Karpas-422 (cell line): ENCODE results near the gene DDN. TPM values are rescaled to one million over a fixed set of nuclear protein-coding genes. Genes with fewer than 3 reads are reported as not detected.

Experiments
- DNase-seq: peaks from one replicate; pipeline ENCODE4 v3.0.0-alpha.2; 2015
- H2AFZ ChIP-seq: fragments of 200-600 bp; sonication (generic); 2 replicates; pipeline ENCODE4 v1.6.1; 2014; ENCODE audit warnings: antibody characterized with exemption, low read length, mixed read lengths
- H3K27ac ChIP-seq: fragments of 200-600 bp; sonication (generic); 2 replicates; pipeline ENCODE4 v1.5.1; 2014; ENCODE audit warnings: mild to moderate bottlenecking, low read length, moderate library complexity
- H3K27me3 ChIP-seq: fragments of 200-600 bp; sonication (generic); 2 replicates; pipeline ENCODE4 v1.6.1; 2014; ENCODE audit warnings: low read length, mixed read lengths
- H3K36me3 ChIP-seq: fragments of 200-600 bp; sonication (generic); 2 replicates; pipeline ENCODE4 v1.6.1; 2014; ENCODE audit warnings: low read length, mixed read lengths; ENCODE audit not compliant: insufficient read depth
- H3K4me1 ChIP-seq: fragments of 200-600 bp; sonication (generic); 2 replicates; pipeline ENCODE4 v1.6.1; 2014; ENCODE audit warnings: mild to moderate bottlenecking, low read length, mixed read lengths
- H3K4me2 ChIP-seq: fragments of 200-600 bp; sonication (generic); 2 replicates; pipeline ENCODE4 v1.6.1; 2014; ENCODE audit warnings: low read length, low read depth, mild to moderate bottlenecking; ENCODE audit not compliant: poor library complexity, severe bottlenecking
- H3K4me3 ChIP-seq: fragments of 200-600 bp; sonication (generic); 2 replicates; pipeline ENCODE4 v1.5.1; 2014; ENCODE audit warnings: mild to moderate bottlenecking, antibody characterized with exemption, low read length, mixed read lengths
- H3K79me2 ChIP-seq: fragments of 200-600 bp; sonication (generic); 2 replicates; pipeline ENCODE4 v1.6.1; 2014; ENCODE audit warnings: mild to moderate bottlenecking, low read length, mixed read lengths
- H3K9ac ChIP-seq: fragments of 200-600 bp; sonication (generic); 2 replicates; pipeline ENCODE4 v1.6.0; 2014; ENCODE audit warnings: low read length
- H3K9me2 ChIP-seq: fragments of 200-600 bp; sonication (generic), shearing (Covaris generic); replicated peaks from 2 replicates; pipeline ENCODE4 v1.6.0; 2014; ENCODE audit warnings: mild to moderate bottlenecking, low read length, moderate library complexity; ENCODE audit not compliant: insufficient read depth
- H3K9me3 ChIP-seq: fragments of 300-700, 200-600 bp; sonication (generic); 2 replicates; pipeline ENCODE4 v1.6.1; 2014; ENCODE audit warnings: low read length, mixed read lengths
- H4K20me1 ChIP-seq: fragments of 200-600 bp; sonication (generic); 2 replicates; pipeline ENCODE4 v1.6.1; 2014; ENCODE audit warnings: mild to moderate bottlenecking, antibody characterized with exemption, low read length, low read depth; ENCODE audit not compliant: insufficient read depth
- total RNA-seq: library from RNA; depleted of rRNA; stranded (reverse); fragments of >200 nt; shearing (Covaris generic); gene quantifications from 2 replicates; pipeline ENCODE4 v1.2.3, GENCODE V29; 2014; ENCODE audit warnings: low replicate concordance

The DDN gene
- total RNA-seq, 1 experiment from 2014 or later: 9.6 TPM

DNA sequence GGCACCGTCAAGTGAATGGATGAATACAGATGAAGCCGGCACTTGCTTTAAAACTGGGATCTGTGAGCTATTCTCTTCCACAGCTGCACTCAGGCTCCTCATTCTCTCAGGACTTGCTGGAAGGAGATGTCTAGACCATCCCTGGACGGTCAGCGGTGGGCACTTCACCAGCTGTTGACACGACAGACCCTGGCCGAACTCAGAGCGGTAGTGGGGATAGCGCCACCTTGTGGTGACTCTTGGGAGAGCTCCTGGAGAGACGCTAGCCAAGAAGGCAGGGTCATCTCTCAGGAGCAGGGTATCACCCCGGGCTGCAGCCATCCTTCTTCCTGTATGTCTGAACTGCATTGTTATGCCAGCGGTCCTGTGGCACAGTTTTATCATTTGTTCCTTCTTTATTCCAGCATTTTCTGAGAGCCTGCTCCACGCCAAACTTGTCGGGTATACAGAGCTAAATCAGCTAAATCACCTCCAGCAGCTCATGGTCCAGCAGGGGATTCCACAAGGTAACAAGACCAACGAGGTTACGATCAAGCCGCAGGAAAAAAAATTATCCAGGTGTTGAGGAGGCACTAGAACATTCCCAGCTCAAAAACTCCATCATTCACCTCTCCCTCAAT lies 11.0 kb downstream of the DDN start:
- peak; percentile 87 for DNase-seq
- H3K36me3 ChIP-seq: no peaks in the 10 kb centered on the region
- no peak overlapping the region for H3K4me2 ChIP-seq
- H3K9ac ChIP-seq: no peak overlapping the region
- H3K4me1 ChIP-seq: peaks cover 13% of the 10 kb centered on the region
- H3K9me2 ChIP-seq: no peaks in the 10 kb centered on the region
- no peaks in the 10 kb centered on the region for H3K9me3 ChIP-seq
- no peaks in the 10 kb centered on the region for H3K79me2 ChIP-seq
- H2AFZ ChIP-seq: no peak overlapping the region
- no peak overlapping the region for H3K4me3 ChIP-seq
- no peaks in the 10 kb centered on the region for H4K20me1 ChIP-seq
- H3K27me3 ChIP-seq: no peaks in the 10 kb centered on the region
- no peak overlapping the region for H3K27ac ChIP-seq

DNA sequence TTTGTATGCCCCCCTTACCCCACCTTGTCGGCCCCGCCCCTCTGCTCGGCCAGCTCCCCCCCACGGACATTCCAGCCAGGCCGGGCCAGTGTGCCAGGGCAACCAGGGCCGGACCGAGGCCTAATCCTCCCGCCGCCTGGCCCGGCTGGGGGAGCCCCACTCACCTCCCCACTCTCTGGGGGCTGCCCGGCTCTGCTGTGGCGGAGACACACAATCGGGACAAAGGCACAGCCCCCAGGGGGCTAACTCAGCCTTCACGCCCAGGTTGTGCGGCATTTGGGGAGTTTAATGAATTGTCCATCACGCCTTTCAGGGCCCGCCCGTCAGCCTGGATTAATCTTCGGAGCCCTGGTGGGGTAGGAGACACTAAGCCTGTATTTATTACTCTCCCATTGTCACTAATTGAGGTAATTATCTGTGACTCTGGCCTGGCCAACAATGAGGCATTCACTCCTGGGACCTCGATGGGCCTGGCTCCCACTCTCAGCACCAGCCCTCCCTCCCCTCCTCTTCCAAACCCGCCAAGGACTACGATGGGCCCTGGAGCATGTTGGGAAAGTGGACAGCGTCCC lies 12.4 kb downstream of the DDN start:
- no peaks in the 10 kb centered on the region for H3K79me2 ChIP-seq
- no peaks in the 10 kb centered on the region for H3K9me3 ChIP-seq
- H3K9me2 ChIP-seq: no peaks in the 10 kb centered on the region
- no peak overlapping the region for H2AFZ ChIP-seq
- H3K4me2 ChIP-seq: no peak overlapping the region
- H4K20me1 ChIP-seq: no peaks in the 10 kb centered on the region
- no peaks in the 10 kb centered on the region for H3K27me3 ChIP-seq
- H3K4me1 ChIP-seq: peaks cover 13% of the 10 kb centered on the region
- no peak overlapping the region for H3K4me3 ChIP-seq
- H3K36me3 ChIP-seq: no peaks in the 10 kb centered on the region
- no peak overlapping the region for H3K9ac ChIP-seq
- H3K27ac ChIP-seq: no peak overlapping the region
- DNase-seq: no peak

DNA sequence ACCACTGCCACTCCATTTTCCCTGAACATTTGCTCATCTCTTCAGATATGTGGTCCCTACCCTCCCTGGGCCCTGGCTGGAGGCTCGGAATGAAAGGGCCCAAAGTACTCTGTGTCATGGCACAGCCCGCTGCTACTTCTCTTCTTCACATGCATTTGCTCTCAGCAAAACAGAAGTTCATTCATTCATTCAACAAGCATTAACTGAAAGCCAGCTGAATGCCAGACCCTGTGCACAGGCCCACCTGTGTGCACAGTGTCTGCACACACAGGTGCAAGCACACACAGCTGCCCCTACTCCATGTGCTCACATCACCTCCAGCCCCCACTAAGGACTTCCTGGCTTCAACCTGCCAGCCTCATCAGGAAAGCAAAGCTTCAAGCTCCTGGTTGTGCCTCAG lies 13.3 kb downstream of the DDN start:
- Histone ChIP-seq H3K9ac (no peak overlapping the region), H4K20me1 (no peaks in the 10 kb centered on the region), H3K9me3 (no peaks in the 10 kb centered on the region), H3K27ac (no peak overlapping the region), H3K9me2 (no peaks in the 10 kb centered on the region), H2AFZ (no peak overlapping the region), H3K79me2 (no peaks in the 10 kb centered on the region), H3K27me3 (no peaks in the 10 kb centered on the region), H3K4me3 (no peak overlapping the region), H3K4me2 (no peak overlapping the region), H3K36me3 (no peaks in the 10 kb centered on the region), H3K4me1 (peaks cover 13% of the 10 kb centered on the region)
- DNase-seq: no peak

DNA sequence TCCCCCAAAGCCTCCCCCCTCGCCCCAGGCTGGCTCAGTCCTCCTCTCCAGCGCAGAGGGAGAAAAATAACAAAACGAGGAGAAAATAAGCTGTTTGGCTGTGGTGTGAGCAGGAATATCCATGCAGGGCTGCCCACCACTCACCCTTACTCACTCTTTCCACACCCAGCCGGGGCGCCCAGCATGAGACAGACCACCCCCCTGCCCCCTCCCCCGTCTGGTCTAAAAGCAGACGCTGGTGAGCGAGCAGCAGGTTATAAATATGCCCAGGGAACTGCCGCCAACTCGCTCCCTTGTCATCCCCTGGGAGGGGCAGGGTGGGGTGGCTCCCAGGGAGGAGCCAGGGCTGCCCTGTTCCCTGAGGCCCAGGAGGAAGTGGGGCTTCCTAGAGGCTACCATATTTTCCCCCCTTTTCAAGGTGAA lies 13.7 kb downstream of the DDN start:
- Histone ChIP-seq H4K20me1 (no peaks in the 10 kb centered on the region), H3K9ac (no peak overlapping the region), H3K4me2 (no peak overlapping the region), H3K9me3 (no peaks in the 10 kb centered on the region), H3K79me2 (no peaks in the 10 kb centered on the region), H3K27ac (no peak overlapping the region), H3K9me2 (no peaks in the 10 kb centered on the region), H3K4me3 (no peak overlapping the region), H3K4me1 (peaks cover 13% of the 10 kb centered on the region), H3K27me3 (no peaks in the 10 kb centered on the region), H2AFZ (no peak overlapping the region), H3K36me3 (no peaks in the 10 kb centered on the region)
- no peak for DNase-seq

DNA sequence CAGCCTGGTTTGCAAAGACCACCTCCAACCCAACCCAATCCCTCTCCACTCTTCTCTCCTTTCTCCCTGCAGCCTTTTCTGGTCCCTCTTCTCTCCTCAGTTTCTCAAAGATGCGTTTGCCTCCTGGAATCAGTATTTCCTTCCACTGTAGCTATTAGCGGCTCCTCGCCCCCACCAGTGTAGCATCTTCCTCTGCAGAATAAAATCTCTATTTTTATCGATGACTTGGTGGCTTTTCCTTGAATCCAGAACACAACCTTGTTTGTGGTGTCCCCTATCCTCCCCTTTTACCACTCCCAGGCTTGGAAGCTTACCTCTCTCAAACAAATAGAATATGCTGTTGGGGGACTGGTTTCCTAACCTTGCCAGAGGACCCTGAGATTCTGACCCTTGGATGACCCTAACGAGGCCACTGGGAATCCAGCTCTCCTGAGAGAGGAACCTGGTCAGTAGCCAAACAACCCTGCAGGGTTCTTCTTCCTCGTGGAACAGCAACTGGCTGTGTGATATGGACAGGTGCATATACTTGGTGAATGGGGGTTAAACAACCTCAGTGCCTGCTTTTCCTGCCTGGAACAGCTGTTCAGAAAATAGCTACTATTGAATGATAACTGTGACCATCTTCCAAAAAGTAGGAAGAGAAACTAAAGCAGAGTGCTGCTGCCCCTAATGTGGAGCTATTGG lies 16.6 kb downstream of the DDN start:
- no peaks in the 10 kb centered on the region for H3K9me2 ChIP-seq
- H3K9me3 ChIP-seq: no peaks in the 10 kb centered on the region
- no peaks in the 10 kb centered on the region for H3K79me2 ChIP-seq
- H3K27me3 ChIP-seq: no peaks in the 10 kb centered on the region
- H3K4me1 ChIP-seq: peaks cover 23% of the 10 kb centered on the region
- no peak overlapping the region for H3K9ac ChIP-seq
- H3K4me3 ChIP-seq: no peak overlapping the region
- H2AFZ ChIP-seq: no peak overlapping the region
- no peak overlapping the region for H3K27ac ChIP-seq
- no peak for DNase-seq
- no peaks in the 10 kb centered on the region for H4K20me1 ChIP-seq
- no peak overlapping the region for H3K4me2 ChIP-seq
- no peaks in the 10 kb centered on the region for H3K36me3 ChIP-seq

DNA sequence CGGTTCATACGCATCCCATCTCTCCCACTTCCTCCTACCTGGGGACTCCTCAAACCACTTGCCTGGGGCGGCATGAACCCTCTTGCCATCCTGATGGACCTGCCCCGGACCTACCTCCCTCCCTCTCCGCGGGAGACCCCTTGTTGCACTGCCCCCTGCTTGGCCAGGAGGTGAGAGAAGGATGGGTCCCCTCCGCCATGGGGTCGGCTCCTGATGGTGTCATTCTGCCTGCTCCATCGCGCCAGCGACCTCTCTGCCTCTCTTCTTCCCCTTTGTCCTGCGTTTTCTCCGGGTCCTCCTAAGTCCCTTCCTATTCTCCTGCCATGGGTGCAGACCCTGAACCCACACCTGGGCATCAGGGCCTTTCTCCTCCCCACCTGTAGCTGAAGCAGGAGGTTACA lies 17.4 kb downstream of the DDN start:
- Histone ChIP-seq H4K20me1 (no peaks in the 10 kb centered on the region), H3K9ac (no peak overlapping the region), H3K27me3 (no peaks in the 10 kb centered on the region), H3K27ac (no peak overlapping the region), H3K4me3 (no peak overlapping the region), H3K9me2 (no peaks in the 10 kb centered on the region), H3K9me3 (no peaks in the 10 kb centered on the region), H2AFZ (no peak overlapping the region), H3K4me2 (no peak overlapping the region), H3K4me1 (peaks cover 23% of the 10 kb centered on the region), H3K36me3 (no peaks in the 10 kb centered on the region), H3K79me2 (no peaks in the 10 kb centered on the region)
- no peak for DNase-seq

DNA sequence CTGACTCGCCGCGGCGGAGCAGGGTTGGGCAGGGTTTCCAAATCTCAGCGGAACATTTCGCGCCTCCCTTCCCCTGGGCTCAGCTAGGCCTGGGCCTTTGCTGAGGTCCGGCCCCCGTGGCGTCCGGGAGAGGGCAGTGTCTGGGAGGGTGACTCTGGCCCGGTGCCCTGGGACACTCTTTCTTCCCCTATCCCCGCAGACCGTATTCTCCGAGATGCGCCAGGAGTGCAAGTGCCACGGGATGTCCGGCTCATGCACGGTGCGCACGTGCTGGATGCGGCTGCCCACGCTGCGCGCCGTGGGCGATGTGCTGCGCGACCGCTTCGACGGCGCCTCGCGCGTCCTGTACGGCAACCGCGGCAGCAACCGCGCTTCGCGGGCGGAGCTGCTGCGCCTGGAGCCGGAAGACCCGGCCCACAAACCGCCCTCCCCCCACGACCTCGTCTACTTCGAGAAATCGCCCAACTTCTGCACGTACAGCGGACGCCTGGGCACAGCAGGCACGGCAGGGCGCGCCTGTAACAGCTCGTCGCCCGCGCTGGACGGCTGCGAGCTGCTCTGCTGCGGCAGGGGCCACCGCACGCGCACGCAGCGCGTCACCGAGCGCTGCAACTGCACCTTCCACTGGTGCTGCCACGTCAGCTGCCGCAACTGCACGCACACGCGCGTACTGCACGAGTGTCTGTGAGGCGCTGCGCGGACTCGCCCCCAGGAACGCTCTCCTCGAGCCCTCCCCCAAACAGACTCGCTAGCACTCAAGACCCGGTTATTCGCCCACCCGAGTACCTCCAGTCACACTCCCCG lies 18.0 kb downstream of the DDN start:
- no peaks in the 10 kb centered on the region for H3K79me2 ChIP-seq
- H4K20me1 ChIP-seq: no peaks in the 10 kb centered on the region
- H3K4me1 ChIP-seq: peaks cover 23% of the 10 kb centered on the region
- no peaks in the 10 kb centered on the region for H3K36me3 ChIP-seq
- H3K9me3 ChIP-seq: no peaks in the 10 kb centered on the region
- no peak for DNase-seq
- no peak overlapping the region for H3K27ac ChIP-seq
- H3K4me3 ChIP-seq: no peak overlapping the region
- no peak overlapping the region for H3K4me2 ChIP-seq
- no peak overlapping the region for H2AFZ ChIP-seq
- H3K27me3 ChIP-seq: no peaks in the 10 kb centered on the region
- no peaks in the 10 kb centered on the region for H3K9me2 ChIP-seq
- no peak overlapping the region for H3K9ac ChIP-seq

DNA sequence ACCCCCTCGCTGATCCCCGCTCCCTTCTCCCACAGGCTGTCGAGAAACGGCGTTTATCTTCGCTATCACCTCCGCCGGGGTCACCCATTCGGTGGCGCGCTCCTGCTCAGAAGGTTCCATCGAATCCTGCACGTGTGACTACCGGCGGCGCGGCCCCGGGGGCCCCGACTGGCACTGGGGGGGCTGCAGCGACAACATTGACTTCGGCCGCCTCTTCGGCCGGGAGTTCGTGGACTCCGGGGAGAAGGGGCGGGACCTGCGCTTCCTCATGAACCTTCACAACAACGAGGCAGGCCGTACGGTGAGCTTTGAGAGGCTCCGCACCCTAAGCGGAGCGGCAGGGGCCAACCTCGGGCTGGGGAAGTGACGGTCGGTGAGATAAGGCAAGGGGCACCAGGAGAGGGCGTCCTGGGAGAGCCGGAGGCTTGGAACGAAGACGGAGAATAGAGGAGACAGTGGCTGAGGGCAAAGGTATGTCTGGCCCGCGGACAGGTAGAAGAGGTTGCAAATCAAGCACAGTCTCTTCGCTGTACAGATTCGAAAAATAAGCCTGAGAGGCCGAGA lies 18.7 kb downstream of the DDN start:
- Histone ChIP-seq H2AFZ (no peak overlapping the region), H3K4me3 (no peak overlapping the region)
- DNase-seq: no peak

More for the DNA sequence above, 18.7 kb downstream of the DDN start:
- Histone ChIP-seq H3K9ac (no peak overlapping the region), H3K27ac (no peak overlapping the region), H3K36me3 (no peaks in the 10 kb centered on the region), H3K4me1 (peaks cover 18% of the 10 kb centered on the region), H3K27me3 (no peaks in the 10 kb centered on the region), H3K9me2 (no peaks in the 10 kb centered on the region), H3K9me3 (no peaks in the 10 kb centered on the region), H3K4me2 (no peak overlapping the region), H4K20me1 (no peaks in the 10 kb centered on the region), H3K79me2 (no peaks in the 10 kb centered on the region)
